ENCODE data around the gene HSFX3.
"Not testable (repeated sequence)": the region's sequence is repeated elsewhere in the genome, so short reads cannot be mapped to it uniquely, and the experiment has no call there.

HSFX3 gene

DNA sequence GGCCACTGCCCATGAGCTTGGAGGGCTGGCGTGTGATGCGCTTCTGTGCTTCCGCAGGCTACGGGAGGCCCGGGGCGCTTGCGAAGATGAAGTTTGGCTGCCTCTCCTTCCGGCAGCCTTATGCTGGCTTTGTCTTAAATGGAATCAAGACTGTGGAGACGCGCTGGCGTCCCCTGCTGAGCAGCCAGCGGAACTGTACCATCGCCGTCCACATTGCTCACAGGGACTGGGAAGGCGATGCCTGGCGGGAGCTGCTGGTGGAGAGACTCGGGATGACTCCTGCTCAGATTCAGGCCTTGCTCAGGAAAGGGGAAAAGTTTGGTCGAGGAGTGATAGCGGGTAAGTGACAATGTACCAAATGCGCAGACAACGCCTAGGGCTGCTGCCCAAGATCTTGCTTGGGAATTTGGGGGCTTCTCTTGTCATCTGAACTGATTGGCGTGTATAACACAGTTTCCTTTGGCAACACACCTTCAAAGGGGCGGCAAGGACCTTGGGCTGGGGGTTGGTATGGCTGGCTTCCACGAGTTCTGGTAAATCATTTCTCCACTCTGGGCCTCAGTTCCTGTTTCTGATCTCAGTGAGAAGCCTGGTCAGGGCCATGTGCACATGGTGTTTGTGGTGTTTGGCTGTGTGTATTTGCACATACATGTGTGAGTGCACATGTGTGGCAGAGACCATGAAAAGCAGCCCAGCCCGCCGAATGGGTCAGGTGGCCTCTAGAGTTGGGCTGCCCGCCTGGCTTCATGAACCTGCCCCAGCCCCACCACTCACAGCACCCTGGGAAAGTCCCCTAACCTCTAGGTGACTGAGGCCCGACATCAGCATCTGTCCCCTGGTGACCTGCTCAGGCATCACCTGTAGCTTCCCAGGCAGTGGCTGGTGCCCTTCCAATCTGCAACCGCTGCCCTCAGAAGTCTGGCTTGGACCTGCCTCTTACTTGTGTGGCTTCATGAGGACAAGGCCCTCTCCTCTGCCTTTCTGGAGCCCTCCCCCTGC is 3.9 kb downstream of the HSFX3 start:
- not testable (repeated sequence) for DNase-seq (ENCODE audit: low spot score)

DNA sequence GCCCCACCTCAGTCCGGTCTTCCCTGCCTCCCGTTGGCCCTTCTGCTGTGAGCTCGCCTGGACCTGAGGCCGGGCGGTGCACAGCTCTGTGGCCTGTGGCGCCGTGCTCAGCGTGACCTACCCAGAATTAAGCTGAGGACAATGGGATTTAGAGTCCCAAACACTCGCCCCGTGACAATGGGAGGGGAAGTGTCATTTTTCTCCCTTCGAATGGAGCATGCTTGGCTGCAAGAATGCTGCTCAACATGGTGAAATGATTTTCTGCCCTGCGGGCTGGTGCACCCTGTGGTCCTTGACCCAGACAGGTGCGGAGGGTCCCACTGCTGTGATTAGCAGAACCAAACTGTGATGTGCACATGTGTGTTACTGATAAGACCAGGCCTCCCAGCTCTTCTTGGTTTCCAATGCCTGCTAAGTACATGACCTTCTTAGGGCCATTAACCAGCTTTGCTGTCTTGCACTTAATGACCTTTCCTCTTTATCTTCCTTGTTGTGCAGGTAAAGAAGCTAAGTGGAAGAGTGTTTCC is 8.1 kb downstream of the HSFX3 start:
- no peak for DNase-seq (ENCODE audit: low spot score)

DNA sequence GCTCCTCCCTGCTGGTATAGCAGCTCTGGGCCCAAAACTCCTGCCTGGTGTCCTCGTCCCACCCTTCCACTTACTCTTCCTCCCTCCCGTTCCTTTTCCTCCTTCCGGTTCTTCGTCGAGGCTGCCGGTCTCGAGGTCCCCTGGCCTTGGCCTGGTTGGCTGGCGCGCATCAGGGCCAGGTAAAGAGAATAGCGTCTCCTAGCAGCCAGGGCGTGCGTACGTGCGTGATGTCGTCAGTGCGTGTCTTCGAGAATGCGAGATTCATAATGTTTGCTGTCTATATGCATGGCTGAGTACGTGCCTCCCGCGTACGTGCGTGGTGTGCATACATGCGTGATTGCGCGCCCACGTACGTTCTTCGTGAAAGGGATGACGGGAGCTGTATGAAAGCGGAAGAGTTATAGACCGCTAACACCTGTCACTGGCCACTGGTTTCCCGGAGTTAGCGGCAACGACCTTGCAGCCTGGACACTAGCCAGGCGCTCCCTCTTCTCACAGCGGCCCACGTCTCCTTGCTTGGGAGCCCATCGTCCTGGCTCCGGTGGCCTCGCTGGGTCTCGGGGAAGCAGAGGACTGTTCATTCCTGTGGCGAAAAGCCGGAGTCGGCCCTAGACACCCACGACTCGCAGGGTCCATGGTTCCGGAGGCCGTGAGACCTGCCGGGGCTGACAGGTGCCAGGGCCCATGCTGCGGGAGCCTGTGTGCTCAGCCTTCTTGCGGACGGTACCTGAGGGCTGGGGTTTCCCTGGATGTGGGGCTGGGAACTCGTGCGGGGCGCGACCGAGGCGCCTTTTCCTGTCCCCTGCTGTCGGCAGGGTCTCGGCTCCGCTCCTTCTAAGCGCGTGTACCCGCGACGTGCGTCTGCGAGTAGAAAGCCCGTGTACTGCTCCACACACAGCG is 8.9 kb downstream of the HSFX3 start, which contains the start of gene EOLA1:
EOLA1 (plus strand) TSS at position 392 of the 900 bp plus-strand sequence. CDS start 4,619 bp downstream, outside the sequence.
- peak; percentile 62 for DNase-seq (ENCODE audit: low spot score)

DNA sequence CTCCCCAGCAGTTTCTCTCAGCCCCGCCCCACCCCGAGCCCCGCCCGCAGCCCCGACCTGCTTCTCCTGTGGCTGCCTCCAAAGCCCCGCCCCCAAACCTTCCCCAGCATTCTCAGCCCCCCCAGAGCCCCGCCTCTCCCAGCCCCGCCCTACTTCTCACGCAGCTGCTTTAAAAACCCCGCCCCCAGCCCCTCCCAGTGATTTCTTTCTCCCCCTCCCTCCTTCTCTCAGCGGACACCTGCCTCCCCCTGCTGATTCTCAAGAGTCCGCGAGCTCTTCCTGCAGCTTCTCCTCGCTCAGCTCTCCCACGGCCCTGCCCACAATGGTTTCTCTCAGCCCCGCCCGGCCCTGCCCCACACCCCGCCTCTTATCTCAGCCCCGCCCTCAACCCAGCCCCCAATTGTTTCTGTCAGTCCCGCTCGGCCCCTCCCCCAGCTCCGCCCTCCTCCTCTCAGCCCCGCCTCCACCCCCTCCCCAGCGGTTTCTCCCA is 9.5 kb downstream of the HSFX3 start:
- peak; percentile 88 for DNase-seq (ENCODE audit: low spot score)

DNA sequence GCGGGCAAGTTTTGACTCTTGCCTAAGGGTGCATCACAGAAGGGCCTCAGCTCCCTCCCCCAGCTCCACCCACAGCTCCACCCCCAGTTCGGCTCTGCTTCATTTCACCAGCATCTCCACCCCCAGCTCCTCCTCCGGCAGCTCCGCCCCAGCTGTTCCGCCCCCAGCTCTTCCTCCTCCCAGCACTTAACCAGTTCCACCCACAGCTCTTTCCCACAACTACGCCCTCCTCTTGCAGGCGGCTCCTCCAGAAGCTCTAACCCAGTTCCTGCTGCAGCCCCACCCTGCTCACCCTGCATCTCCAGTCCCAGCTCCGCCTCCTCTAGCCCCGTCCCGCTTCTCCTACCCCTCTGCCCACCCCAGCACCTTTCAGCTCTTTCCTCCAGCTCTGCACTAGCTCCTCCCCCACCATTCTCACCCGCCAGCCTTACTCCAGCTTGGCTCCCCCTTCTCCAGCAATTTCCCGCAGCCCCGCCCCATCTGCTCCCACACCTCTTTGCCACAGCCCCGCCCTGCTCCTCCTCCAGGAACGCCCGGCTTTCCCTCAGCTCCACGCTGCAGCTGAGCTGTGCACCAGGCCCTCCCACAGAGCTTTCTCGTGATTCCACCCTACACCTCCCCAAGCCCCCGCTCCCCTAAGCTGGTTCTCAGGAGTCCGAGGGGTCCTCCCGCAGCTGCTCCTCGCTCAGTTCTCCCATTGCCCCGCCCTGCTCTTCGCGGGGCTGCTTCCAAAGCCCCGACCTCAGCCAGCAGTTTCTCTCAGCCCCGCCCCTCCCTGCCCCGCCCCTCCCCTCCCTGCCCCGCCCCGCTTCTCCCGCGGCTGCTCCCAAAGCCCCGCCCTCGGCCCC is 10.2 kb downstream of the HSFX3 start:
- peak; percentile 80 for DNase-seq (ENCODE audit: low spot score)

DNA sequence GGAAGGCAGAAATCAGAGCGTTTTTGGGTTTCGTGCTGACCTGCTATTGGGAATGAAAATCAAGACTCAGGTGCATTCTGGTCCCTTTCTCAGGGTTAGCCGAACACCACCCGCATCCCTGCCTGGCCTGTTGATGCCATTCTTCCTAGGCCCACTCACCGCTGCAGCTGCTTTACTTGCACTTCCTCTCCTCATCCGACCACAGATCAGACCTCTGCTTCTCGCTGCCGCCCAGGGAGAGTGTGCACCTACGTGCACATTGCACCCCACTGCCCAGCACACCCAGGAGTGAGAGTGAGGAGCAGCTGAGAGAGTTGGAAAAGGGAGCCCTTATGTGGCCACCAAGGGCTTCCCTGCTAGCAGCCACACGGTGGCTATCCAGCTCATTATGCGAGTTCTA is 12.2 kb downstream of the HSFX3 start:
- DNase-seq (ENCODE audit: low spot score) = not testable (repeated sequence)

DNA sequence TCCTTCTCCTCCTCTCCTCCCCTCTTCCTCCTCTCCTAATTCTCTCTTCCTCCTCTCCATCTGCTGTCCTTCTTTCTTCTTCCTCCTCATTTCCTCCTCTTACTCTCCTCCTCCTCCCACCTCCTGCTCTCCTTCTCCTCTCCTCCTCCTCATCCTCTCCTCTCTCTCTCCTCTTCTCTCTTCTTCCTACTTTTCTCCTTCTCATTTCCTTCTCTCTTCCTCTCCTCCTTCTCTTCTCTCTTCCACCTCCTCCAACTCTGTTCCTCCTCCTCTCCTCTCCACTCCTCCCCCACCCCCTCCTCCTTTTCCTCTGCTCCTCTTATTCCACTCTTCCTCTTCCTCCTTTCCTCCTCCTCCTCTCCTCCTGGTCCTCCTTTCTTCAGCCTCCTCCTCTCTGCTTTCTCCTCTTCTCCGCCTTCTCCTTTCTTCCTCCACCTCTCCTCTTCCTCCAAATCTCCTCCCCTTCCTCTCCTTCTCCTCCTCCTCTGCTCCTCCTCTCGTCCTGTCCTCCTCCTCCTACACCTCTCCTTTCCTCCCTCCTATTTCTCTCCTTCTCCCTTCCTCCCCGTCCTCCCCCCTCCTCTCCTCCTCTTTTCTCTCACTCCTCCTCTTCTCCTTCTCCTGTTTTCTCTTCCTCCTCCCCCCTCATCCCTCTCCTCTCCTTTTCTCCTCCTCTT is 14.7 kb downstream of the HSFX3 start:
- DNase-seq (ENCODE audit: low spot score) = not testable (repeated sequence)

DNA sequence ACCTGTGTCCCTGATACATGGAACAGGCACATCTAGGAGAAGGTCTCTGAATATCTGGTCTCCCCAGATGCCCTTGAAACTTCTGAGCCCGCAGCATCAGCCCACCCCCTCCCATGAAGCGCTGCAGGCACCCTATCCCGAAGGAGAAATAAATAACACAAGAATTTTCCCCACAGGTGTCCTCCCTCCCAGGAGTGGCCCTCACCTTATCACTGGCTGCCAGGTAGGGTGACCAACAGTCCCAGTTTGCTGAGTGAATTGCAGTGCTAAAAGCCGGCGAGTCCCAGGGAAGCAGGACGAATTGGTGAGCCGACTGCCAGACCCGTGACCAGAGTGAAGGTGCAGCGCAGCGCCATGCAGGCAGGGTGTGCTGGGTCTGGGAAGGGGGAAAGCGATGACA is 15.7 kb downstream of the HSFX3 start:
- DNase-seq (ENCODE audit: low spot score) = not testable (repeated sequence)

DNA sequence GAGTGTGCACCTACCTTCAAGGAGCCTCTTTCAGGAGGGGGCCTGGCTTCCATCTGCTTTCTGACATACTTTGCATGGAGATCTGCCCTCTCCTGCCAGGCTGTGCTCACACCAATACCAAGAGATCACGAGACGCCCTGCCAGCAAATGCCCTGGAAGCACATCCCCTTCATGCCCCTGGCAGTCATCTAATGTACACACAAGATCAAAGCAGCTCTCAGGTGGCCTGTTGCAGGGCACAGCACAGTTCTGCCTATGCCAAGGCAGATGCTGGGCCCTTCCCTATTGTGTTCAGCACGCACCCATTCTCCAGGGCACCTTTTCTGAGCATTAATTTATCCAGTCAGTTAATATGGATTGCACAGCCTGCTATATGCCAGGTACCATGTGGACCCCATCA is 16.9 kb downstream of the HSFX3 start:
- not testable (repeated sequence) for DNase-seq (ENCODE audit: low spot score)

DNA sequence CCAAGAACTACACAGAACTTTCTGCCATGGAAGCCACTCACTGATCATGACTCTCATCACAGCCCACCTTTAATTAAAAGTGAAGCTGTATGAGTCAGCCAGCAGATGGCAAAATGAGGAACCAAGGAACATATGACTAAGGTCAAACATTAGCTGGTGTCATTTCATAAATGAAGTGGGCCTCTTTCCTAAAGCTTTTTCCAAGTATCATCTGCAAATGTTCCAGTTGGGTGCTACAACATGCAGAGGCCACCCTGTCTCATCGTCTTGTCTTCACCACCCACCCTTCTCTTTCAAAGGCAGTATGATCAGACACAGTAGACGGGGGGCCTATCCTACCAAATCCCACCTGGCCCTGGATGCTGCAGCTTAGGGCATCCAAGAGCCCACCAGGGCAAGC is 18.1 kb downstream of the HSFX3 start:
- DNase-seq (ENCODE audit: low spot score) = peak; percentile 26

DNA sequence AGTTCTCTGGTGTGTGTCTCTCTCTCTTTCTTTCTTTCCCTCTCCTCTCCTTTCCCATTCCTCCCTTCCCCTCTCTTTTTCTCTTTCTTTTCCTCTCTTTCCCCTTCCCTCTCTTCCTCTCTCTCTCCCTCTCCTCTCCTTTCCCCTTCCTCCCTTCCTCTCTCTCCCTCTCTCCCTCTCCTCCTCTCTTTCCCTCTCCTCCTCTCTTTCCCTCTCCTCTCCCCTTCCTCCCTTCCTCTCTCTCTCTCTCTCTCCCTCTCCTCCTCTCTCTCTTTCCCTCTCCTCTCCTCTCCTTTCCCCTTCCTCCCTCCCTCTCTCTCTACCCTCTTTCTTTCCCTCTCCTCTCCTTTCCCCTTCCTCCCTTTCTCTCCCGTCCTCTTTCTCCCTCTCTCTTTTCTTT is 21.3 kb downstream of the HSFX3 start:
- no peak for DNase-seq (ENCODE audit: low spot score)

DNA sequence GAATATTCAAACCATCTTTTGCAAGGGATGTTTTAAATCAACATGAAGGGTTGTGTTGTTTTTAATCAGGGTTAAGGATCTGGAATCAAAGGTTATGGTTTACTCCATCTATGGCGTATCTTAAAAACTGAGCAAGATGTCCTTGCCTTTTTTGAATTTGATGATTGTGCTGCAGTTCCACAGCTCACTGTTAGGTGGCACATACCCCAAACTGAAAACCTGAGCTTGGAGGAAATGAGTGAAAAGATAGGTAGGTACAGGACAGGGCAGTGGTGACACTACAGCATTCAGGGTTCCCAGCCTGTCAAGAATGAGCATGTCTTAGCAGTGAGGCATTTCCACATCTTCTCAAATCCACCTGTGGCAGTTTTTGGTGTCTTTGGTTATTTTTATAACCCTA is 22.0 kb downstream of the HSFX3 start:
- DNase-seq (ENCODE audit: low spot score) = peak; percentile 20

DNA sequence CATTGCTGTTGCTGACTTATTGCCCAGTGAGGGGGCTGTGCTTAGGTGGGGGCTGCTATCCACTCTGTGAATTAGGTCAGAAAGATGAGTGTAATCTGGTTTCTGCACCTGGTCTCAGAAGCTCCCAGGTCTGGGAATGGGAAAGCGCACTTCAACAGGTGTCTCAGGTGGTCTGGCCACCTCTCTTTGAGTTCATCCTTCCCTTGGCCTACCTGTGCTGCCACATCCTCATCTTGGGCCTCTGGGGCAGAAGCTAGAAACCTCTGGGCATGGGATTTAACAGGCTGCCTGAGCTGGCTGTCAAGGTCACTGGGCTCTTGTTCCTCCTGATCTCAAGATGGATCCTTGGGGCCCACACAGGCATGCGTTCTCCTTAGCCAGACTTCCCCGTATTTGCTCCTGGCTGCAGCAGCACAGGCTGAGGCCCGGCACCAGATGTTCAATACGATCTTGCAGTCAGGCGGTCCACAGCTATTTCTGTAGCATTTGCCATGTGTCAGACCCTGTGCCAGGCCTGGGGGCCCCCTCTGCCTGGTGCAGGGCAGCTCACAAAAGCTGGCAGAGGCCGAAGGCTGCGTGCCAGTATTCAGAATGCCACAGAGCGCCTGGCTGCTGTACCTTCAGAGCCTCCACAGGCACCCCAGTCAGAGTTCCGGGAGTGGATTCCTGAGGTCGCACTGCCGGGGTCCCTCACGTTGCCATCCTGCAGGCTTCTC is 23.2 kb downstream of the HSFX3 start:
- DNase-seq (ENCODE audit: low spot score) = not testable (repeated sequence)

DNA sequence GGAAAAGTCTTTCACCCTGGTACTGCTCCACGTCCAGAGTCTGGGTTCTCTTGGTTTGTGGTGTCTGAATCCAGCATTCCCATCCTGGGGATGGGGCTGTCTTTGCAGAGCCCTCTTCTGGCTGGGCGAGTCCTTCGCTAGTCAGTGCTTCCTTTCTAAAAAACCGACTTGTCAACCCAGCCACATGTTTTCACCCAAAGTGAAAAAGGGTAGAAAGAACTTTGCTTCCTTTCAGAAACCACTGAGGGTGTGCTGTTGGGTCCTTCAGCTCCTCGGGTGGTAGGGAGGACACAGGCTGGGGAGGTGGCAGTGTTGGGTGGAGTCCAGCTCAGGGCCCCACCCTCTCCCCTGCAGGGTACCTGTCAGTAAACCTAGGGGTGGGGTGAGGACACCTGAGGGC is 23.8 kb downstream of the HSFX3 start:
- not testable (repeated sequence) for DNase-seq (ENCODE audit: low spot score)

DNA sequence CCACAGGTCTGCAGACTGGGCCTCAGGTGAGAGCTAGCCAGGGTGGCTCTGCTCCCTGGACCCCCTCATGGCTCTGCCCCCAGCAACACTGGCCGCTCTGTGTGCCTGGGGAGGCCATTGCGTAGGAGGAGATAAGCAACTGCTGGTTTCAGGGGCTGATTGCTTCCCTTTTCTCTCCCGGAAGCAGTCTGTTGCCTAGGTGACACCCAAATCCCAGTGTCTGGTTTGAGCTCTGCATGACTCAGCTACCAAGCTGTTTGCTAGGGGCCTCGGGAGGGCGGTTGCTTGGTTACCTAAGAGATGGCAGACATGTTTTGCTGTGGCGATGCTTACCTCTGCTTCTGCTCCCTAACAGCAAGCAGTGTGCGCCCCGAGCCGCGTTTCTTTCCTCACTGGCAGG is 24.3 kb downstream of the HSFX3 start:
- DNase-seq (ENCODE audit: low spot score) = not testable (repeated sequence)

DNA sequence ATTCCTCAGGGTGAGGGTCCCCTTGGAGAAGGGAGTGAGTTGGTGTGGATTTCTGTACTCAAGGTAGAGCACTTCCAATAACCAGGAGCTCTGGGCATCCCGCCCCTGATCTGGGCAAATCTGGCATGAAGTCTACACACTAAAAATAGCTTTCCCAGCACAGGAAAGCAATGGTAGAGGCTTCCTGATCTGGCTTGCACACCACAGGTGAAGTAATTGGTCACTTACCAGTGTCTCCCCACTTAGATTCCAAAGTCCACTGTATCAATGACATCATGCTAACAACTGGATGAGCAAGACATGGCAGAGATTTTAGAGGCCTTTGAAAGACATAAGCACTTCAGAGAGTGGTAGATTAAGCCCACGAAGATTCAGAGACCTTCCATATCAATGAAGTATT is 26.8 kb downstream of the HSFX3 start:
- DNase-seq (ENCODE audit: low spot score) = no peak

DNA sequence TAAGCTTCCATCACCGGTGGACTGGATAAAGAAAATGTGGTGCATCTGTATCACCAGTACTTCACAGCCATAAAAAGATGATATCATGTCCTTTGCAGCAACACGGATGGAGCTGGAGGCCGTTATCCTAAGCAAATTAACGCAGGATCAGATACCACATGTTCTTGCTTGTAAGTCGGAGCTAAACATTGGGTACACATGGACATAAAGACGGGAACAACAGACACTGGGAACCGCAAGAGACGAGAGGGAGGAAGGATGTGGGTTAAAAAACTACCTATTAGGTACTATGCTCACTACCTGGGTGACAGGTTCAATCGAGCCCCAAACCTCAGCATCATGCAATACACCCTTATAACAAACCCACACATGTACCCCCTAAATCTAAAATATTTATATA is 28.3 kb downstream of the HSFX3 start:
- no peak for DNase-seq (ENCODE audit: low spot score)

DNA sequence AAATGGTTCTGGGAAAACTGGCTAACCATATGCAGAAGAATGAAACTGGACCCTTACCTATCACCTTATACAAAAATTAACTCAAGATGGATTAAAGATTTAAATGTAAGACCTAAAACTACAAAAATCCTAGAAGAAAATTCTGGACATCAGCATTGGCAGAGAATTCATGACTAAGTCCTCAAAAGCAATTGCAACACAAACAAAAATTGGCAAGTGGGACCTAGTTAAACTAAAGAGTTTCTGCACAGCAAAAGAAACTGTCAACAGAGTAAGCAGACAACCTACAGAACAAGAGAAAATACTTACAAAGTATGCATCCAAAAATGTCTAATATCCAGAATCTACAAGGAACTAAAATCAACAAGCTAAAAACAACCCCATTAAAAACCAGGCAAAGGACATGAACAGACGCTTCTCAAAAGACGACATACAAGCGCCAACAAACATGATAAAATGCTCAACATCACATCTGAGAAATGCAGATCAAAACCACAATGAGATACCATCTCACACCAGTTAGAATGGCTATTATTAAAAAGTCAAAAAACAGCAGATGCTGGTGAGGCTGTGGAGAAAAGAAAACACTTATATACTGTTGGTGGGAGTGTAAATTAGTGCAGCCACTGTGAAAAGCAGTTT is 29.0 kb downstream of the HSFX3 start:
- not testable (repeated sequence) for DNase-seq (ENCODE audit: low spot score)

DNA sequence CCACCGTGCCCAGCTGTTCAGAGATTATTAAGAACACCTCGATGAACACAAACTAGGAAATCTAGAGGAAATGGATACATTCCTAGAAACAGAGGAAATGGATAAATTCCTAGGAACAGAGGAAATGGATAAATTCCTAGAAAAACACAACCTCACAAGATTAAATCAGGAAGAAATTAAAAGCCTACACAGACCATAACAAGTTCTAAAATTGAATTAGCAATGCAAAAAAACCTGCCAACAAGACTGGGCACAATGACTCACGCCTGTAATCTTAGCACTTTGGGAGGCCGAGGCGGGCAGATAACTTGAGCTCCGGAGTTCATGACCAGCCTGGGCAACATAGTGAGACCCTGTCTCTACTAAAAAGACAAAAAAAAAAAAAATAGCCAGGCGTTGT is 31.5 kb downstream of the HSFX3 start:
- DNase-seq (ENCODE audit: low spot score) = no peak
